Measurements from ENCODE around the gene SLC25A42. TPM values are rescaled to one million over a fixed set of nuclear protein-coding genes. Genes with fewer than 3 reads are reported as not detected.

Gene SLC25A42
- total and polyA plus RNA-seq, 2 of the 4 experiments (the other 2 are of a cell fraction): 2.0 to 9.9 TPM

DNA sequence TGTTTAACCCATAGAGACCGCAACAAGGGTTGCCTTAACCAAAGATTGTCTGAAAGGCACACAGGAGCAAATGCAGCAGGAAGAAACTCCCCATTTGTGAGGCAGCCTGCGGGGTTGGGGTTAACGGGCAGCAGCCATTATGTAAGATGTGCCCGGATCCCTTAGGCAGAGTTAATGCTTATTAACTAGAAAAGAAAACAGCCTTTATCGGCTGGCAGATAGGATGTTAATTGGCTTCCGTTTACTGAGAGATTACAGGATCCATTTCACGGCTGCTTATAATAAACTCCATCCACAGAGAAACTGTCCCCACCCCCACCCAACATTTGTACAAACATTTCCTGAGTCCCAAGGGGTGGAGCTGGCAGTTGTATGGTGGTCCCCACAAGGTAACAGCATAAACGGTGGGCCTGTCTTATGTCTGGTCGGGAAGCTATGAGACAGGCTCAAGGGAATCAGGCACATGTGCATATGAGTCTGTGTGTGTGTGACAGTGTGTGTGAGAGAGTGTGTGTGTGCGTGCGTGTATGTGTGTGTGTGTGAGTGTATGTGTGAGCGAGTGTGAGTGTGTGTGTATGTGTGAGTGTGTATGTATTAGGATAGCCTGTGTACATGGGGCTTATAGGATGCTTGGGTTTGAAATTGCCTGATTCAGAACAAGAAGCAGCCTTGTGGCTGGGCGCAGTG lies 10.5 kb downstream of the SLC25A42 start:
- Histone ChIP-seq H4K8ac (ENCODE audit: low read depth in 2 of 2, low read length in 2 of 2) (no peak overlapping the region), H4K5ac (ENCODE audit: low read depth, low read length) (no peak overlapping the region), H3K27ac (ENCODE audit: insufficient read depth, low read length) (no peak overlapping the region), H3K9me3 (ENCODE audit: control insufficient read depth, insufficient read depth, low read length) (no peaks in the 10 kb centered on the region), H3K4me3 (ENCODE audit: insufficient read depth, low read depth, low read length) (no peak overlapping the region), H3K14ac (replicated peaks; ENCODE audit: low read depth, low read length) (no peak overlapping the region), H2BK5ac (ENCODE audit: low read depth, low read length, poor library complexity, severe bottlenecking) (no peak overlapping the region), H2AFZ (replicated peaks; ENCODE audit: low read length, poor library complexity) (no peak overlapping the region), H3K36me3 (ENCODE audit: control insufficient read depth, insufficient read depth, low read length) (peaks cover 2% of the 10 kb centered on the region; the same call in 1 of the 2 replicates), H3K4me1 (ENCODE audit: control insufficient read depth, insufficient read depth, low read length) (no peaks in the 10 kb centered on the region), H3K18ac (ENCODE audit: low read depth, low read length) (no peak overlapping the region), H3K4ac (ENCODE audit: low read depth, low read length) (no peak overlapping the region), H3K4me2 (ENCODE audit: low read depth, low read length) (no peak overlapping the region), H3K9ac (ENCODE audit: low read depth, low read length) (no peak overlapping the region), H2AK9ac (replicated peaks; ENCODE audit: low read depth, low read length, poor library complexity) (no peak overlapping the region), H2AK5ac (ENCODE audit: low read depth, low read length) (no peak overlapping the region), H3K79me1 (ENCODE audit: low read depth in 1 of 2, low read length in 2 of 2) (peaks cover 9 to 11% of the 10 kb centered on the region in 2 experiments; a peak in 2 of 4 replicates), H3K27me3 (ENCODE audit: control insufficient read depth, insufficient read depth, low read length) (no peaks in the 10 kb centered on the region), H4K91ac (ENCODE audit: insufficient read depth, low read depth, low read length) (no peak overlapping the region), H3K56ac (ENCODE audit: extremely low read depth, insufficient read depth, low read length) (no peak overlapping the region), H2BK15ac (ENCODE audit: low read depth, low read length) (no peak overlapping the region), H2BK20ac (ENCODE audit: low read depth, low read length) (no peak overlapping the region), H2BK120ac (ENCODE audit: low read depth, low read length) (no peak overlapping the region), H3K9me1 (ENCODE audit: insufficient read depth, low read length) (peaks cover 12% of the 10 kb centered on the region), H4K20me1 (ENCODE audit: insufficient read depth, low read length) (peaks cover 4% of the 10 kb centered on the region; the same call in 1 of the 2 replicates), H3K23ac (ENCODE audit: low read depth, low read length) (no peak overlapping the region)
- DNase-seq (no peak), ATAC-seq (ENCODE audit: low read depth) (no peak)
- TF ChIP-seq USF2 (IDR thresholded peaks at IDR 0.05; ENCODE audit: low read depth, low read length): no peak
- no peak for TF ChIP-seq SMC3 (IDR thresholded peaks at IDR 0.05; ENCODE audit: low read depth, low read length)
- no peak for TF ChIP-seq MAFK (IDR thresholded peaks at IDR 0.05; ENCODE audit: low read depth, low read length)
- no peak for TF ChIP-seq CEBPB (IDR thresholded peaks at IDR 0.05; ENCODE audit: low read depth, low read length)
- no peak for TF ChIP-seq RCOR1 (IDR thresholded peaks at IDR 0.05; ENCODE audit: insufficient replicate concordance, low read length)
- no peak for TF ChIP-seq NFE2L2 (IDR thresholded peaks at IDR 0.05; ENCODE audit: low read depth, low read length)
- TF ChIP-seq FOS (IDR thresholded peaks at IDR 0.05; ENCODE audit: low read depth, low read length): no peak
- no peak for TF ChIP-seq RAD21 (IDR thresholded peaks at IDR 0.05; ENCODE audit: low read length)
- no peak for TF ChIP-seq BHLHE40 (IDR thresholded peaks at IDR 0.05; ENCODE audit: low read depth, low read length)
- TF ChIP-seq, protein P1, sequence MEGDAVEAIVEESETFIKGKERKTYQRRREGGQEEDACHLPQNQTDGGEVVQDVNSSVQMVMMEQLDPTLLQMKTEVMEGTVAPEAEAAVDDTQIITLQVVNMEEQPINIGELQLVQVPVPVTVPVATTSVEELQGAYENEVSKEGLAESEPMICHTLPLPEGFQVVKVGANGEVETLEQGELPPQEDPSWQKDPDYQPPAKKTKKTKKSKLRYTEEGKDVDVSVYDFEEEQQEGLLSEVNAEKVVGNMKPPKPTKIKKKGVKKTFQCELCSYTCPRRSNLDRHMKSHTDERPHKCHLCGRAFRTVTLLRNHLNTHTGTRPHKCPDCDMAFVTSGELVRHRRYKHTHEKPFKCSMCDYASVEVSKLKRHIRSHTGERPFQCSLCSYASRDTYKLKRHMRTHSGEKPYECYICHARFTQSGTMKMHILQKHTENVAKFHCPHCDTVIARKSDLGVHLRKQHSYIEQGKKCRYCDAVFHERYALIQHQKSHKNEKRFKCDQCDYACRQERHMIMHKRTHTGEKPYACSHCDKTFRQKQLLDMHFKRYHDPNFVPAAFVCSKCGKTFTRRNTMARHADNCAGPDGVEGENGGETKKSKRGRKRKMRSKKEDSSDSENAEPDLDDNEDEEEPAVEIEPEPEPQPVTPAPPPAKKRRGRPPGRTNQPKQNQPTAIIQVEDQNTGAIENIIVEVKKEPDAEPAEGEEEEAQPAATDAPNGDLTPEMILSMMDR (conservative IDR thresholded peaks at IDR 0.05; ENCODE audit: low read depth, low read length): no peak
- no peak for TF ChIP-seq POLR2A (IDR thresholded peaks at IDR 0.05; ENCODE audit: low read depth, low read length)
- TF ChIP-seq MAZ (IDR thresholded peaks at IDR 0.05; ENCODE audit: borderline replicate concordance, low read depth, low read length): no peak
- TF ChIP-seq ELK1 (IDR thresholded peaks at IDR 0.05; ENCODE audit: borderline replicate concordance, low read depth, low read length): no peak
- TF ChIP-seq CHD1 (IDR thresholded peaks at IDR 0.05; ENCODE audit: low read depth, low read length): no peak
- POLR2A ChIA-PET (ENCODE audit: unreplicated experiment): no interaction called here
- in situ Hi-C loops (cut with MboI; ENCODE audit: low sequenced_read_pairs): no loop called here
- BruUV-seq (replicated peaks): no TSS peak
- CTCF ChIA-PET: no interaction called here
- intact Hi-C loops (cut with micrococcal nuclease): no loop called here
- dilution Hi-C loops (cut with HindIII; ENCODE audit: low sequenced_read_pairs, unreplicated experiment): no loop called here
- WGBS, 2 experiments (ENCODE audit: extremely low coverage in 2 of 2, insufficient read length in 1 of 2): 63 to 100% methylated on average over 1 to 5 of the region's 13 CpGs
